ENCODE results near the gene SERPINB3.

DNA sequence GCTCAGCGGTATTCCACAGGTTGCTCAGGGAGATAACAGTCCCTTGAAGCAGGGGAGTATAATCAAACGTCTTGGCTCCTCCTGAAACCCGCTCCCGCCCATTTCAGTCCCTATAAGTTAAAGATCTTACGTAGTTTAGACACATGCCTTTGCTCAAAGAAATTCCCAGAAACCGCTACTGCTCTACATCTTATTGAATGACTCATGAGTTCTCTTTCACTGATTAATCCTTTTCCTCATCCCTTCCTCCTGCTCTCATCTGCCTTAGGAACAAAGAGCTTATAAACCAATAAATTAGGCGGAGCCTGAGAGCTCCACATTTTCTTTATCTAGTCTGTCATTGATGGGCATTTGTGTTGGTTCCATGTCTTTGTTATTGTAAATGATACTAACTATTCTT is 13.5 kb downstream of the SERPINB3 start:
- no peak for TF ChIP-seq POLR2A (IDR thresholded peaks at IDR 0.05)
- TF ChIP-seq, protein P1, sequence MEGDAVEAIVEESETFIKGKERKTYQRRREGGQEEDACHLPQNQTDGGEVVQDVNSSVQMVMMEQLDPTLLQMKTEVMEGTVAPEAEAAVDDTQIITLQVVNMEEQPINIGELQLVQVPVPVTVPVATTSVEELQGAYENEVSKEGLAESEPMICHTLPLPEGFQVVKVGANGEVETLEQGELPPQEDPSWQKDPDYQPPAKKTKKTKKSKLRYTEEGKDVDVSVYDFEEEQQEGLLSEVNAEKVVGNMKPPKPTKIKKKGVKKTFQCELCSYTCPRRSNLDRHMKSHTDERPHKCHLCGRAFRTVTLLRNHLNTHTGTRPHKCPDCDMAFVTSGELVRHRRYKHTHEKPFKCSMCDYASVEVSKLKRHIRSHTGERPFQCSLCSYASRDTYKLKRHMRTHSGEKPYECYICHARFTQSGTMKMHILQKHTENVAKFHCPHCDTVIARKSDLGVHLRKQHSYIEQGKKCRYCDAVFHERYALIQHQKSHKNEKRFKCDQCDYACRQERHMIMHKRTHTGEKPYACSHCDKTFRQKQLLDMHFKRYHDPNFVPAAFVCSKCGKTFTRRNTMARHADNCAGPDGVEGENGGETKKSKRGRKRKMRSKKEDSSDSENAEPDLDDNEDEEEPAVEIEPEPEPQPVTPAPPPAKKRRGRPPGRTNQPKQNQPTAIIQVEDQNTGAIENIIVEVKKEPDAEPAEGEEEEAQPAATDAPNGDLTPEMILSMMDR (IDR thresholded peaks at IDR 0.05): no peak
- no peak for TF ChIP-seq POLR2AphosphoS5 (IDR thresholded peaks at IDR 0.05)
- TF ChIP-seq EP300 (IDR thresholded peaks at IDR 0.05): no peak

All from suprapubic skin (tissue), 4 donors.